Left colon (tissue), 2 donors: ENCODE measurements around the gene ANTXR1. TPM values are rescaled to one million over a fixed set of nuclear protein-coding genes. Genes with fewer than 3 reads are reported as not detected.

Experiments
- ATAC-seq: fragments of 200-7000 bp; cut with Tn5 transposase; one replicate; pipeline ENCODE4 v1.9.1; 2020; ENCODE audit warnings: mild to moderate bottlenecking, moderate library complexity
- DNase-seq, 2 donors: peaks; one replicate each; pipeline ENCODE4 v3.0.0-alpha.2; 2020
- intact Hi-C, 2 donors: fragments of 100-400 bp; cut with DNase I in 1 of 2; cut with micrococcal nuclease in 1 of 2; formaldehyde crosslinking; loops; one replicate each; pipeline versions ENCODE4 v1.11.2 to v1.14.0; 2022; cut with DNase I, micrococcal nuclease
- total RNA-seq, 2 donors: library from RNA; stranded (reverse); fragmentation: NEBNext Ultra II Directional; extraction: Animal tissue kit (Norgen Biotek cat#: 25700); gene quantifications; one replicate each; pipeline ENCODE4 v1.2.1, GENCODE V29; 2021
- donor health status: DM: no; HTN: no; CAD: no.
- donor health status: DM: yes; HTN: yes; CAD: no.

The ANTXR1 gene
- total RNA-seq, 2 donors from 2014 or later, result 13.8 to 17.3 TPM

- ATAC-seq, result no peak
- intact Hi-C loops, result no loop called here
- DNase-seq, result no peak
These were observed 73.5 kb downstream of the ANTXR1 start for GRCh38 chr2:69086466-69086865.

- intact Hi-C loops, result no loop called here
- DNase-seq (no peak), ATAC-seq (no peak)
These were observed 74.4 kb downstream of the ANTXR1 start for GRCh38 chr2:69087211-69087911.

- ATAC-seq (no peak), DNase-seq (no peak)
- intact Hi-C loops, result no loop called here
These were observed 74.9 kb downstream of the ANTXR1 start for GRCh38 chr2:69087912-69088240.

GRCh38 chr2:69088466-69088865 lies 75.5 kb downstream of the ANTXR1 start:
- DNase-seq (no peak), ATAC-seq (no peak)
- intact Hi-C loops, result no loop called here

GRCh38 chr2:69089266-69089665 lies 76.3 kb downstream of the ANTXR1 start:
- intact Hi-C loops, result no loop called here
- no peak for ATAC-seq

GRCh38 chr2:69089998-69090397 lies 77.0 kb downstream of the ANTXR1 start:
- intact Hi-C loops, result no loop called here
- DNase-seq (no peak), ATAC-seq (no peak)

More at GRCh38 chr2:69089266-69089665, 76.3 kb downstream of the ANTXR1 start:
- no peak for DNase-seq

GRCh38 chr2:69090820-69091219 lies 77.8 kb downstream of the ANTXR1 start:
- no peak for ATAC-seq
- no peak for DNase-seq
- intact Hi-C loops, result no loop called here

- DNase-seq (no peak), ATAC-seq (no peak)
- intact Hi-C loops, result no loop called here
These were observed 79.9 kb downstream of the ANTXR1 start for GRCh38 chr2:69092857-69093256.

GRCh38 chr2:69095305-69095704 lies 82.3 kb downstream of the ANTXR1 start:
- intact Hi-C loops, result no loop called here

GRCh38 chr2:69096326-69097095 lies 83.5 kb downstream of the ANTXR1 start:
- ATAC-seq, result no peak
- intact Hi-C loops, result no loop called here
- DNase-seq, result no peak

More at GRCh38 chr2:69095305-69095704, 82.3 kb downstream of the ANTXR1 start:
- ATAC-seq, result no peak
- DNase-seq, result no peak

GRCh38 chr2:69097148-69097610 lies 84.2 kb downstream of the ANTXR1 start:
- ATAC-seq (no peak), DNase-seq (no peak)
- intact Hi-C loops, result no loop called here

- DNase-seq (no peak), ATAC-seq (no peak)
- intact Hi-C loops, result no loop called here
These were observed 85.1 kb downstream of the ANTXR1 start for GRCh38 chr2:69097891-69098655.

- intact Hi-C loops, result no loop called here
- DNase-seq, result no peak
- ATAC-seq, result no peak
These were observed 86.6 kb downstream of the ANTXR1 start for GRCh38 chr2:69099541-69099940.

GRCh38 chr2:69100220-69100723 lies 87.3 kb downstream of the ANTXR1 start:
- intact Hi-C loops, result no loop called here
- ATAC-seq, result no peak
- DNase-seq, result no peak

- intact Hi-C loops, result no loop called here
- ATAC-seq (no peak), DNase-seq (no peak)
These were observed 89.1 kb downstream of the ANTXR1 start for GRCh38 chr2:69102041-69102593.

- no peak for DNase-seq
- ATAC-seq, result no peak
- intact Hi-C loops, result no loop called here
These were observed 90.4 kb downstream of the ANTXR1 start for GRCh38 chr2:69103419-69103818.

GRCh38 chr2:69104261-69104660 lies 91.3 kb downstream of the ANTXR1 start:
- no peak for DNase-seq

GRCh38 chr2:69109255-69109654 lies 96.3 kb downstream of the ANTXR1 start:
- intact Hi-C loops, result no loop called here
- no peak for ATAC-seq

More at GRCh38 chr2:69104261-69104660, 91.3 kb downstream of the ANTXR1 start:
- no peak for ATAC-seq
- intact Hi-C loops, result no loop called here

GRCh38 chr2:69111076-69111475 lies 98.1 kb downstream of the ANTXR1 start:
- ATAC-seq, result no peak
- DNase-seq, result no peak
- intact Hi-C loops, result no loop called here

More at GRCh38 chr2:69109255-69109654, 96.3 kb downstream of the ANTXR1 start:
- DNase-seq, result no peak
